Endodermal cell (in vitro differentiated cells): ENCODE data around the gene C1orf21. TPM values are rescaled to one million over a fixed set of nuclear protein-coding genes. Genes with fewer than 3 reads are reported as not detected.
A peak's percentile ranks its signal among the peaks of the same experiment; 100 is the strongest.

Source experiments
- DNase-seq: peaks from one replicate; pipeline ENCODE4 v3.0.0-alpha.2; 2017
- H3K27ac ChIP-seq: 2 replicates; pipeline ENCODE4 v1.5.1; 2013; ENCODE audit warnings: mild to moderate bottlenecking, low read depth, low read length, moderate library complexity
- H3K27me3 ChIP-seq: 2 replicates; pipeline ENCODE4 v1.6.1; 2013; ENCODE audit warnings: mild to moderate bottlenecking, low read length, moderate library complexity; ENCODE audit not compliant: insufficient read depth, control insufficient read depth, poor library complexity, severe bottlenecking
- H3K36me3 ChIP-seq: 2 replicates; pipeline ENCODE4 v1.7.0; 2013; ENCODE audit warnings: mild to moderate bottlenecking, low read length, moderate library complexity; ENCODE audit not compliant: control insufficient read depth, insufficient read depth
- H3K4me1 ChIP-seq: one replicate; pipeline ENCODE4 v1.7.0; 2013; ENCODE audit warnings: low read length; ENCODE audit not compliant: control insufficient read depth, insufficient read depth
- H3K4me3 ChIP-seq: 2 replicates; pipeline ENCODE4 v1.5.1; 2013; ENCODE audit warnings: mild to moderate bottlenecking, low read length, moderate library complexity
- H3K9ac ChIP-seq: 2 replicates; pipeline ENCODE4 v1.6.1; 2013; ENCODE audit warnings: mild to moderate bottlenecking, low read length, moderate library complexity; ENCODE audit not compliant: poor library complexity, severe bottlenecking; ENCODE audit errors: extremely low read depth
- H3K9me3 ChIP-seq: 2 replicates; pipeline ENCODE4 v1.6.1; 2013; ENCODE audit warnings: mild to moderate bottlenecking, low read length, moderate library complexity; ENCODE audit not compliant: control insufficient read depth
- H3K27ac Mint-ChIP-seq: 2 replicates; pipeline ENCODE4 v1.8.0; 2020; ENCODE audit warnings: mixed read lengths
- H3K27me3 Mint-ChIP-seq: 2 replicates; pipeline ENCODE4 v1.8.0; 2021; ENCODE audit warnings: mild to moderate bottlenecking, mixed read lengths; ENCODE audit not compliant: insufficient read depth
- H3K36me3 Mint-ChIP-seq: 2 replicates; pipeline ENCODE4 v1.8.0; 2020; ENCODE audit warnings: low read depth, mixed read lengths
- H3K4me1 Mint-ChIP-seq: 2 replicates; pipeline ENCODE4 v1.8.0; 2020; ENCODE audit warnings: mixed read lengths
- H3K4me3 Mint-ChIP-seq: 2 replicates; pipeline ENCODE4 v1.8.0; 2020; ENCODE audit warnings: mild to moderate bottlenecking, moderate library complexity, mixed read lengths
- H3K9me3 Mint-ChIP-seq: 2 replicates; pipeline ENCODE4 v1.8.0; 2020; ENCODE audit warnings: mild to moderate bottlenecking, mixed read lengths
- CTCF ChIP-seq: fragments of 200-600 bp; sonication (generic); conservative IDR thresholded peaks from 2 replicates; pipeline ENCODE4 v1.5.0; 2021; ENCODE audit warnings: antibody characterized with exemption, mild to moderate bottlenecking
- WGBS, 2 experiments: methylation state at CpG; one replicate each; pipeline versions ENCODE4 v1.1.5 to v1.1.7; 2013; ENCODE audit warnings: missing lambda C conversion rate in 2 of 2, mixed read lengths in 1 of 2; ENCODE audit not compliant: insufficient coverage in 1 of 2, insufficient read length in 1 of 2; 5-methylcytosine and 5-hydroxymethylcytosine counted together
- total RNA-seq, 2 donors: library from RNA; stranded (reverse); fragmentation: NEBNext Ultra II Directional in 1 of 2; extraction: Animal tissue kit (Norgen Biotek cat#: 25700) in 1 of 2; gene quantifications; 2 replicates in 1 of 2; 3 replicates in 1 of 2; pipeline ENCODE4 v1.2.1, GENCODE V29; 2021

Gene C1orf21
- total RNA-seq, 2 donors from 2014 or later: 9.1 to 10.2 TPM

GRCh38 chr1:184660462-184661191 is 273.8 kb downstream of the C1orf21 start:
- Mint-ChIP-seq H3K4me3 (peak overlapping the region; percentile 5), H3K4me1 (peaks cover 37% of the 10 kb centered on the region), H3K9me3 (no peaks in the 10 kb centered on the region), H3K36me3 (no peaks in the 10 kb centered on the region), H3K27ac (no peak overlapping the region), H3K27me3 (peaks cover 15% of the 10 kb centered on the region)
- no peak overlapping the region for H3K9ac ChIP-seq
- H3K27me3 ChIP-seq: peaks cover 10% of the 10 kb centered on the region
- no peaks in the 10 kb centered on the region for H3K36me3 ChIP-seq
- no peak for TF ChIP-seq CTCF
- no peaks in the 10 kb centered on the region for H3K9me3 ChIP-seq
- H3K4me1 ChIP-seq: peaks cover 13% of the 10 kb centered on the region
- H3K27ac ChIP-seq: no peak overlapping the region
- no peak overlapping the region for H3K4me3 ChIP-seq
- DNase-seq: no peak
- 96% methylated on average over 2 of the region's 2 CpGs; no CpG with 5 or more reads in 1 of the 2 experiments for WGBS, 2 experiments

- WGBS, 2 experiments: 15 to 38% methylated on average over 1 of the region's 1 CpG
- Mint-ChIP-seq H3K4me3 (no peak overlapping the region), H3K4me1 (peaks cover 41% of the 10 kb centered on the region), H3K27ac (no peak overlapping the region), H3K36me3 (no peaks in the 10 kb centered on the region), H3K27me3 (peaks cover 15% of the 10 kb centered on the region), H3K9me3 (no peaks in the 10 kb centered on the region)
- peak overlapping the region; percentile 46 for H3K4me3 ChIP-seq
- no peak for TF ChIP-seq CTCF
- no peaks in the 10 kb centered on the region for H3K9me3 ChIP-seq
- H3K27me3 ChIP-seq: peaks cover 11% of the 10 kb centered on the region
- H3K27ac ChIP-seq: no peak overlapping the region
- H3K36me3 ChIP-seq: no peaks in the 10 kb centered on the region
- no peak for DNase-seq
- H3K4me1 ChIP-seq: peaks cover 13% of the 10 kb centered on the region
- no peak overlapping the region for H3K9ac ChIP-seq
Measured at GRCh38 chr1:184661801-184662200, 275.0 kb downstream of the C1orf21 start.

GRCh38 chr1:184664042-184664660 is 277.3 kb downstream of the C1orf21 start:
- Histone ChIP-seq H3K36me3 (no peaks in the 10 kb centered on the region), H3K4me1 (peaks cover 13% of the 10 kb centered on the region), H3K9me3 (no peaks in the 10 kb centered on the region), H3K27me3 (peaks cover 11% of the 10 kb centered on the region), H3K27ac (no peak overlapping the region), H3K9ac (no peak overlapping the region), H3K4me3 (no peak overlapping the region)
- Mint-ChIP-seq H3K36me3 (no peaks in the 10 kb centered on the region), H3K27ac (no peak overlapping the region), H3K4me1 (peaks cover 53% of the 10 kb centered on the region), H3K4me3 (peak overlapping the region; percentile 47), H3K27me3 (peaks cover 15% of the 10 kb centered on the region), H3K9me3 (no peaks in the 10 kb centered on the region)
- DNase-seq: peak; percentile 95
- TF ChIP-seq CTCF: peak; percentile 99
- WGBS, 2 experiments: 30 to 38% methylated on average over 30 to 40 of the region's 40 CpGs
